Lower leg skin (tissue), 4 donors: Measurements from ENCODE around the gene SRPK3. TPM values are rescaled to one million over a fixed set of nuclear protein-coding genes. Genes with fewer than 3 reads are reported as not detected.
A peak's percentile ranks its signal among the peaks of the same experiment; 100 is the strongest.

Source experiments
- DNase-seq, 2 donors: peaks; one replicate each; pipeline ENCODE4 v3.0.0-alpha.2; 2019; ENCODE audit warnings: low spot score in 2 of 2
- H3K4me3 ChIP-seq: fragments of 200-600 bp; sonication (generic); 2 replicates; pipeline ENCODE4 v1.5.1; 2017; ENCODE audit warnings: mild to moderate bottlenecking, low read depth; ENCODE audit not compliant: poor library complexity, severe bottlenecking
- POLR2A ChIP-seq, 2 donors: fragments of 450-650 bp; IDR thresholded peaks; one replicate each; pipeline ENCODE4 v1.6.1; 2016 to 2017; ENCODE audit warnings: antibody characterized with exemption in 2 of 2, mild to moderate bottlenecking in 1 of 2, moderate library complexity in 1 of 2
- WGBS, 2 donors: methylation state at CpG; one replicate each; pipeline ENCODE4 v1.1.5; 2018; 5-methylcytosine and 5-hydroxymethylcytosine counted together
- intact Hi-C: fragments of 100-400 bp; cut with DNase I; formaldehyde crosslinking; loops from one replicate; pipeline ENCODE4 v1.15.0; 2023; ENCODE audit warnings: low total_unique reads
- total RNA-seq, 4 donors: library from RNA; depleted of rRNA; stranded (reverse); fragments of >200 nt; gene quantifications; one replicate each; pipeline ENCODE4 v1.1.0, GENCODE V29; 2016
- TF ChIP-seq, protein P1 (sequence below), 3 donors: fragments of 450-650 bp; IDR thresholded peaks; one replicate each; pipeline ENCODE4 v1.5.1; 2016; ENCODE audit warnings: antibody characterized with exemption in 3 of 3, mild to moderate bottlenecking in 3 of 3, moderate library complexity in 2 of 3

The SRPK3 gene
- total RNA-seq, 4 donors from 2014 or later: 0.30 to 0.79 (median 0.36) TPM; not detected in 1

DNA sequence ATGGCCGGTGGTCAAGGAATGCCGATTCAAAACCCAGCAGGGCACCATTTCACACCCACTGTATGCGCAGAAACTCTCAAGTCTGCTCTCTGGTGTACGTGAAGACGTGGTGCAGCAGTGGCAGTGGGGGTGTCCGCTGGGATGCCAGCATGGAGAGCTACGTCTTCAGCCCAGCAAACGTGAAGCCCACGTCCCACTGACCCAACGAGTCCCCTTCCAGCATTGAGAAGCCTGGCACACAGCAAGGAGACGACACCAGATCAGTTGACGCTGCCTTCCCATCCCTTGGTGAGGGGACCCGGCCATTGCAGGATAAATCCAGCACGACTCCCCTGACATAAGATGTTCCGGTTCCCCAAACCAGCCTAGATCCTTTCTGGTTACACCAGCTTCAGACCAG lies 19.0 kb upstream of the SRPK3 start:
- no peak overlapping the region for H3K4me3 ChIP-seq
- WGBS, 2 donors: 82 to 88% methylated on average over 6 to 14 of the region's 15 CpGs
- intact Hi-C loops: loop anchor here (5.0 kb wide), 1 partner anchor 190 kb away; no protein-coding TSS in a partner anchor
- TF ChIP-seq POLR2A (IDR thresholded peaks at IDR 0.05): no peak
- TF ChIP-seq, protein P1, sequence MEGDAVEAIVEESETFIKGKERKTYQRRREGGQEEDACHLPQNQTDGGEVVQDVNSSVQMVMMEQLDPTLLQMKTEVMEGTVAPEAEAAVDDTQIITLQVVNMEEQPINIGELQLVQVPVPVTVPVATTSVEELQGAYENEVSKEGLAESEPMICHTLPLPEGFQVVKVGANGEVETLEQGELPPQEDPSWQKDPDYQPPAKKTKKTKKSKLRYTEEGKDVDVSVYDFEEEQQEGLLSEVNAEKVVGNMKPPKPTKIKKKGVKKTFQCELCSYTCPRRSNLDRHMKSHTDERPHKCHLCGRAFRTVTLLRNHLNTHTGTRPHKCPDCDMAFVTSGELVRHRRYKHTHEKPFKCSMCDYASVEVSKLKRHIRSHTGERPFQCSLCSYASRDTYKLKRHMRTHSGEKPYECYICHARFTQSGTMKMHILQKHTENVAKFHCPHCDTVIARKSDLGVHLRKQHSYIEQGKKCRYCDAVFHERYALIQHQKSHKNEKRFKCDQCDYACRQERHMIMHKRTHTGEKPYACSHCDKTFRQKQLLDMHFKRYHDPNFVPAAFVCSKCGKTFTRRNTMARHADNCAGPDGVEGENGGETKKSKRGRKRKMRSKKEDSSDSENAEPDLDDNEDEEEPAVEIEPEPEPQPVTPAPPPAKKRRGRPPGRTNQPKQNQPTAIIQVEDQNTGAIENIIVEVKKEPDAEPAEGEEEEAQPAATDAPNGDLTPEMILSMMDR (IDR thresholded peaks at IDR 0.05): no peak
- no peak for DNase-seq

DNA sequence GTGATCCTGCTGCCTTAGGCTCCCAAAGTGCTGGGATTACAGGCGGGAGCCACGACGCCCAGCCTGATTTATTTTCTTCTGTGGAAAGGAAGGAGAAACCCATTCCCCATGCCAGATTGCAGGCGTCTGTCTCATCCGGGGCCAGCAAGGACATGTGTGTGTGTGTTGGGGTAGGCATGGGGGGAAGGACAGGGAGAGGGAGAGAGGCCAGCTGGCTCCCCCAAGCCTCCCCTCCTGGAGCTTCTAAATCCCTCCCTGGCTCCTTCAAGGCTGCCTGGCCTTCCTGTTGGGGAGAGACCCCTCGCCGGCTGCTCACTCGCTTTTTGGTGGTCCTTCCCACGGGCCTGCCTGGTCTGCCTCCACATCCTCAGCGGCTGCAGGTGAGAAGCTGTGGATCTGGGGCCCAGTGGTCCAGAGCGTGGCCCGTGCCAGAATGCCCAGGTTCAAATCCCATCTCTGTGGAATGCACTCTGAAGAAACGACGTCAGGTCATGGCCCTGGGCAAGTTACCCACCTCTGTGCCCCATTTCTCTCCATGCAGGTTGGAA lies 18.1 kb upstream of the SRPK3 start:
- H3K4me3 ChIP-seq: no peak overlapping the region
- WGBS, 2 donors: 85 to 93% methylated on average over 9 to 14 of the region's 14 CpGs
- intact Hi-C loops: loop anchor here (5.0 kb wide), 1 partner anchor 190 kb away; no protein-coding TSS in a partner anchor
- no peak for DNase-seq
- TF ChIP-seq, protein P1 (IDR thresholded peaks at IDR 0.05): no peak
- TF ChIP-seq POLR2A (IDR thresholded peaks at IDR 0.05): no peak

DNA sequence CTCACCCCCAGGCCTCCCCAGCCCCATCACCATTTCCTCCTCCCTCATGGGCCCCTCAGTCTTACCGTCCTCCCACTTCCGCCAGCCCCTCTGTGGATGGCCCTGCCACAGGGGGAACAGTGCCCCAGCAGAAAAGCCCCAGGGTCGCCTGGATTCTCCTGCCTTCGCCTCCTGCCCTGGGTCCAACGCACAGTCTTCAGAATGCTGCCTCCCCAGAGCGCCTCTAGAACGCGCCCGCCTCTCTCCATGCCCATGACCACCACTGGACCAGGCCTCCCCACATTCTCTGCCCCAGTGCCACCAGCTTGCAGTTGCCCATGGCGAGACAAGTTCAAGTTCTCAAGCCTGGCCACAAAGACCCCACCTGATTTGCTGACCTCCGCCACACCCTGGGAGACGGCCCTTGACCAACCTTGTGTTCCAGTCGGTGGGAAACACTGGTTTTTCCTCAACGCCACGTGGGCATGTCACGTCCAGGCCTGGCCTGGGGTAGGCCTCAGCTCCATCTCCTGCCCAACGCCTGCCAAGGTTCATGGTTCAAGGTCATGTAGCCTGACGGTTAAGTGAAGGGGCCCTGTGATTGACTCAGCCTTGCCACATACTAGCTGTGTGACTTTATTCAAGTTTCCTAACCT lies 17.4 kb upstream of the SRPK3 start:
- intact Hi-C loops: loop anchor here (5.0 kb wide), 1 partner anchor 189 kb away; no protein-coding TSS in a partner anchor
- no peak for DNase-seq
- 84 to 88% methylated on average over 13 to 18 of the region's 18 CpGs for WGBS, 2 donors
- H3K4me3 ChIP-seq: no peak overlapping the region
- TF ChIP-seq, protein P1 (IDR thresholded peaks at IDR 0.05): no peak
- no peak for TF ChIP-seq POLR2A (IDR thresholded peaks at IDR 0.05)

DNA sequence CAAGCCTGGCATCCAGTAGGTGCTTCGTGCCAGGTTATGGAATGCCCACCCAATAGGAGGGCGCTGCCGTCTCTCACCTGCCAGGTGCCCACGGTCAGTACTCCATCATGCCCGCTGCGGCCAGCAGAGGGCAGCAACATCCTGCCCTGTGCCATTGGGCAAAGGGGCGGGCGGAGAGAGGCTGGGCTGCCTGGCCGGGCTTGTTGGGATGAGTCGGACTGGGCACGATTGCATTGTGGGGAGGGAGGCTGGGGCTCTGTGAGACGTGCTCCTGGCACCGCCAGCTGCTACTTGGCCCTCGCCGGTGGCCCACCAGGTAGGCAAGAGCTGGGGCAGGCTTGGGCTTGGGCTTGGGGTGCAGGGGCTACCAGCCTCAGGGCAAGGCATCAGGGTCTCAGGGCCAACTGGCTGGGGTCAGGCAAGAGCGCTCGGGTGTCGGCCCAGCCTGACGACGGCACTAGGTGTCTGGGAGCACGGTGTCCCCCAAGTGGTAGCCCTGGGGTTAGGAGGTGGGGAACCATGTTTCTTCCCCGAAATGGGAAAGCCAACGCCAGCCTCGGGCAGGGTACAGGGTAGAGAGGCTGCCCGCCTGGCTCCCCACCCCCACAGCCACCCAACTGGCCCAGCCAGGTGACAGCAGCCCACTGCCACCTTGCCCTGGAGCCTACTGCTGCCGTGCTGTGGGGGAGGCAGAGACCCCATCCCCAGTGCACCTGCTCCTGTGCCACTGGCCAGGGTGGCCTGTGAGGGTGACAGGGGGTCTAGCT lies 16.7 kb upstream of the SRPK3 start, which contains the start of gene PLXNB3:
TSS of gene PLXNB3 (plus strand) at position 261 of the 767 bp plus-strand sequence. CDS start 1,287 bp downstream, outside the sequence.
- TF ChIP-seq POLR2A (IDR thresholded peaks at IDR 0.05): no peak
- TF ChIP-seq, protein P1 (IDR thresholded peaks at IDR 0.05): peak in 1 of 3 donors; percentile 62
- intact Hi-C loops: loop anchor here (5.0 kb wide), 1 partner anchor 188 kb away; no protein-coding TSS in a partner anchor
- no peak within 1 kb of the TSS for H3K4me3 ChIP-seq
- DNase-seq: peak; percentile 69 to 93
- 24 to 31% methylated on average over 6 to 20 of the region's 26 CpGs for WGBS, 2 donors

DNA sequence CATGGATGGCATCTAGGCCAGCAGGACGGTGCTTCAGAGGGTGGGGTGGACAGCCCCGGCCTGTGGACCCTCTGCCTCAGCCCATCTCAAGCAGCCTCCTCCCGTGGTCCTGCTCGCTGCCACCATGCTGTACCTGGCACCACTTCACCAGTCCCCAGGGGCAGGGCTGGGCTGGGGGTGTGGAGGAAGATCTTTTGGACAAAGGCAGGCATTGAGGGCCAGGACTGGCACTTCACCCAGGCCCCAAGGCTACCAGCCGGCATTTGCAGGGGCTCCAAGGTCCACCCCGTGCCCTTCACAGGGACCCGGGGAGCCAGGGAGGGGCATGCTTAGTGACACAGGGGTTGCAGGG lies 16.1 kb upstream of the SRPK3 start:
- H3K4me3 ChIP-seq: no peak overlapping the region
- TF ChIP-seq, protein P1 (IDR thresholded peaks at IDR 0.05): no peak
- TF ChIP-seq POLR2A (IDR thresholded peaks at IDR 0.05): no peak
- no peak for DNase-seq
- intact Hi-C loops: loop anchor here (5.0 kb wide), 1 partner anchor 188 kb away; no protein-coding TSS in a partner anchor
- WGBS, 2 donors: 58 to 80% methylated on average over 1 to 7 of the region's 7 CpGs
